ENCODE results near the gene SPTBN4.

DNA sequence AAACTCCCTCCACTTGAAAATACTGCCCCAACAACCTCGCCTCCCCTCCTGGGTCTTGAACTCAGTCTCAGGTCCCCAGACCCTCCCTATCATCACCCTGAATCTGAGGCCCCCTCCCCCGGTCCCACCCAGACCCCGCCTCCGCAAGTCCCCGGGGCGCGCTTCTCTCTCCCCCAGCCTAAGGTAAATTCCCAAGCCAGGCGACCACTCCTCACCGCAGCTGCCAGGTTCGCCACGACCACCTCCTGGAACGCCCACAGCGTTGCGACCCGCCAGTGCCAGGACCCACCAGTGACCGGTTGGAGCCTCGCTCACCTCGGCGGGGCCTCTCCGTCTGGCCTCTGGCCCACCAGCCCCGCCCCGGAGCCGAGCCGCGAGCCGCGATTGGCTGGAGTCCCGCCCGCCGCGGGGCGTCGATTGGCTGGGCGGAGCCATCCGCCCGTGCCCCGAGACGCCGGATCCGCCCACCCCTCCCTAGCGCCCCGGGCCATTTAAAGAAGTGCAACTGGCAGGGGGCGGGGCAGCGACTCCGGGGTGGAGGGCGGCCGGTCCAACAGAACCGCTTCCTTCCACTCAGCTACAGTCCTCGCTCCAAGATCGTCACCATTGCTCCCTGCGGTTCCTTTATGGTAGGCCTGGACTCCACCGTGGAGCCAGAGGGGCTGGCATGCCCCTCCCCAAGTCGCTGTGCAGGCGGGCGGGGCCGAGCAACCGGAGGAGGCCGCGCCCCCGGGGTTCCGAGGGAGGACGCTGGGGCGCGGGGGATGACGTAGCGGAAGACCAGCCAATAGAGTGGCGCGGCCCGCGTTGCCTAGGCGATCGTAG is 22.6 kb upstream of the SPTBN4 start, which contains the start of gene SERTAD3:
- TF ChIP-seq, protein P1, sequence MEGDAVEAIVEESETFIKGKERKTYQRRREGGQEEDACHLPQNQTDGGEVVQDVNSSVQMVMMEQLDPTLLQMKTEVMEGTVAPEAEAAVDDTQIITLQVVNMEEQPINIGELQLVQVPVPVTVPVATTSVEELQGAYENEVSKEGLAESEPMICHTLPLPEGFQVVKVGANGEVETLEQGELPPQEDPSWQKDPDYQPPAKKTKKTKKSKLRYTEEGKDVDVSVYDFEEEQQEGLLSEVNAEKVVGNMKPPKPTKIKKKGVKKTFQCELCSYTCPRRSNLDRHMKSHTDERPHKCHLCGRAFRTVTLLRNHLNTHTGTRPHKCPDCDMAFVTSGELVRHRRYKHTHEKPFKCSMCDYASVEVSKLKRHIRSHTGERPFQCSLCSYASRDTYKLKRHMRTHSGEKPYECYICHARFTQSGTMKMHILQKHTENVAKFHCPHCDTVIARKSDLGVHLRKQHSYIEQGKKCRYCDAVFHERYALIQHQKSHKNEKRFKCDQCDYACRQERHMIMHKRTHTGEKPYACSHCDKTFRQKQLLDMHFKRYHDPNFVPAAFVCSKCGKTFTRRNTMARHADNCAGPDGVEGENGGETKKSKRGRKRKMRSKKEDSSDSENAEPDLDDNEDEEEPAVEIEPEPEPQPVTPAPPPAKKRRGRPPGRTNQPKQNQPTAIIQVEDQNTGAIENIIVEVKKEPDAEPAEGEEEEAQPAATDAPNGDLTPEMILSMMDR (IDR thresholded peaks at IDR 0.05; ENCODE audit: low read length), result no peak
- TF ChIP-seq EZH2 (IDR thresholded peaks at IDR 0.05; ENCODE audit: borderline replicate concordance, low read length), result no peak

Data from OCI-LY1 (cell line).